ENCODE results near the gene ARL4D. TPM values are rescaled to one million over a fixed set of nuclear protein-coding genes. Genes with fewer than 3 reads are reported as not detected.

Gene ARL4D, protein sequence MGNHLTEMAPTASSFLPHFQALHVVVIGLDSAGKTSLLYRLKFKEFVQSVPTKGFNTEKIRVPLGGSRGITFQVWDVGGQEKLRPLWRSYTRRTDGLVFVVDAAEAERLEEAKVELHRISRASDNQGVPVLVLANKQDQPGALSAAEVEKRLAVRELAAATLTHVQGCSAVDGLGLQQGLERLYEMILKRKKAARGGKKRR
- 20.3 and 43.0 TPM in 2 replicates for total RNA-seq (2014; rRNA removed; shearing (Covaris generic))

DNA sequence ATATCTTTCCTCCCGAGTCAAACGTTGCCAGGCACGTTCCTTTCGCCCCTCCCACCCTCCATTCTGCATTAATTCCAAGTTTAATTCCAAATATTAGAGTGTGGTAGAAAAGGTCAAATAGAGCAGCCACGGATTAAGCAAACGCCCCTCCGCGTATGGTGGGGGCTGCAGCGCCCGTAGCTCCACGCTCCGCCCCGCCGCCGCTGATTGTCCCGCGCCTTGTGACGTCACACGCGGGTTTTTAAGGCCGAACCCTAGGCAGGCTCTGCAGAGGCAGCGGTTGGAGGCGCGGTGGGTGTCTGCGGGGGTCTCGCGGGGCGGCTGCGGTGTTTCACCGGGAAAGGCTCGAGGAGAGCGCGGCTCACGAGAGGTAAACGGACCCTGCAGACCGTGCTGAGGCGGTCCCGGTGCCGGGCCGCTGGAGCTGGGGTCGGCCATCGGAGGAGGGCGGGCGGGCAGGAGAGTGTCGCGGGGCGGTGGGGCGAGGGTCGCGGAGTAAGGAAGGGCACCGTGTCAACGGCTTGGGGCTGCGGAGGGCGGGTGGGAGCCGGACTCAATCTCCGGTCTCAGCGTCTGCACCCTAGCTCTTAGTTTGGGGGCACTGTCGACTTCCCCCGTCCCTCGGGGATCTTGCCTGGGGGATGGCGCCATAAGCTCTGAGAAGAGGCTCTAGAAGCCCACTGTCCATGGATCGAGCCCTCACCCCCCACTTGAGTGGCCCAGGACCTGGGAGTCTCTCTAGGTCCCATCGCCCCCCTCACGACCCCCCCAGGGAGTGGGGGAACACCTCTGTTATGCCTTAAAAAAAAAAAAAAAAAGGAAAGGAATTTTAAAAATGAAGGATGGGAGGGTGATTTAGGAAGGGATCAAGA is at the start of gene ARL4D:
Gene ARL4D (plus strand): TSS at position 270 of the 872 bp plus-strand sequence. CDS start 740 bp downstream, outside the sequence.
- peaks cover 2% of the 10 kb centered on the region for H3K36me3 ChIP-seq (replicated peaks; ENCODE audit: control insufficient read depth, insufficient read depth, low read length)
- H3K27me3 ChIP-seq (ENCODE audit: control insufficient read depth, insufficient read depth, low read length) = no peaks in the 10 kb centered on the region; the same call in 1 of the 2 replicates
- H3K4me3 ChIP-seq (ENCODE audit: insufficient read depth, low read depth, low read length) = peak within 1 kb of the TSS; percentile 76
- DNase-seq = peak; percentile 94

DNA sequence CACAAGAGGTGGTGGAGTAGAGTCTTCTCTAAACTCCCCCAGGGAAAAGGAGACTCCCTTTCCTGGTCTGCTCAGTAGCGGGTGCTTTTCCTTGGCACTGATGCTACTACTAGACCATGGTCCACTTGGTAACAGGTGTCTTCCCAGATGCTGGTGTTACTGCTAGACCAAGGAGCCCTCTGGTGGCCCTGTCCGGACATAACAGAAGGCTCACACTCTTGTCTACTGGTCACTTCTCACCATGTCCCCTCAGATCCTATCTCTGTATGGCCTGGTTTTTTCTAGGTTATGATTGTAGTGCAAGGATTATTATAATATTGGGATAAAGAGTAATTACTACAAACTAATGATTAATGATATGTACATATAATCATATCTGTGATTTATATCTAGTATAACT is 49.7 kb upstream of the ARL4D start:
- DNase-seq = no peak
- no peaks in the 10 kb centered on the region for H3K36me3 ChIP-seq (replicated peaks; ENCODE audit: control insufficient read depth, insufficient read depth, low read length)
- no peaks in the 10 kb centered on the region for H3K27me3 ChIP-seq (ENCODE audit: control insufficient read depth, insufficient read depth, low read length)
- H3K4me3 ChIP-seq (ENCODE audit: insufficient read depth, low read depth, low read length) = no peak overlapping the region

DNA sequence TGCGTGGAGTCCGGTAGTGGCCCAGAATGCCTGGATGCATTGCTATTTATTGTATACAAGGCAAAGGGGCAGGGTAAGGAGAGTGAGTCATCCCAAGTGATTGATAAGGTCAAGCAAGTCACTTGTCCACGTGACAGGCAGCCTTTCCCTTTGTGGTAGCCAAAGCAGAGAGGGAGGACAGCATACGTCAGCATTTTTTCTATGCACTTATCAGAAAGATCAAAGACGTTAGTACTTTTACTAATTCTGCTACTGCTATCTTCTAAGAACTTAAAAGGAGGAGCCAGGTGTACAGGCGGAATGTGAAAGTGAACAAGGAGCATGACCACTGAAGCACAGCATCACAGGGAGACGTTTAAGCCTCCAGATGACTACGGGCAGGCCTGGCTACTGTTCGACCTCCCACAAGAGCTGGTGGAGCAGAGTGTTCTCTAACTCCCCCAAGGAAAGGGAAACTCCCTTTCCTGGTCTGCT is 47.9 kb upstream of the ARL4D start:
- Histone ChIP-seq H3K36me3 (replicated peaks; ENCODE audit: control insufficient read depth, insufficient read depth, low read length) (no peaks in the 10 kb centered on the region), H3K27me3 (ENCODE audit: control insufficient read depth, insufficient read depth, low read length) (no peaks in the 10 kb centered on the region), H3K4me3 (ENCODE audit: insufficient read depth, low read depth, low read length) (no peak overlapping the region)
- no peak for DNase-seq

DNA sequence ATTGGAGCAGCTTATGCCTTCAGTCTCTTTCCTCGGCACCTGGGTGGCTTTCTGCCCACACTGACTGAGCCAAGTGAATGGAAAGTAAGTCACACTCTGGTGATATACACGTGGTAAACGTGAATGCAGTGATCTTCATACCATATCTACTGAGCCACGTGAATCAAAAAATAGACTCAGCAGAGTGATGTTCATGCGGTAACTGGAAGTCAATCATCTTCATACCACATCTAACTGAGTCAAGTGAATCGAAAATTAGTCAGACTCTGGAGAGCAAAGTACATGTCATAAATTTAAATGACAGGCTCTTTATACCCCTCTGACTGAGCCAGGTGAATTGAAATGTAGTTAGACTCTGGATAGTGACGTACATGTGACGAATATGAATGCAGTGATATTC is 47.1 kb upstream of the ARL4D start:
- no peaks in the 10 kb centered on the region for H3K27me3 ChIP-seq (ENCODE audit: control insufficient read depth, insufficient read depth, low read length)
- no peaks in the 10 kb centered on the region for H3K36me3 ChIP-seq (replicated peaks; ENCODE audit: control insufficient read depth, insufficient read depth, low read length)
- DNase-seq = no peak
- H3K4me3 ChIP-seq (ENCODE audit: insufficient read depth, low read depth, low read length) = no peak overlapping the region

DNA sequence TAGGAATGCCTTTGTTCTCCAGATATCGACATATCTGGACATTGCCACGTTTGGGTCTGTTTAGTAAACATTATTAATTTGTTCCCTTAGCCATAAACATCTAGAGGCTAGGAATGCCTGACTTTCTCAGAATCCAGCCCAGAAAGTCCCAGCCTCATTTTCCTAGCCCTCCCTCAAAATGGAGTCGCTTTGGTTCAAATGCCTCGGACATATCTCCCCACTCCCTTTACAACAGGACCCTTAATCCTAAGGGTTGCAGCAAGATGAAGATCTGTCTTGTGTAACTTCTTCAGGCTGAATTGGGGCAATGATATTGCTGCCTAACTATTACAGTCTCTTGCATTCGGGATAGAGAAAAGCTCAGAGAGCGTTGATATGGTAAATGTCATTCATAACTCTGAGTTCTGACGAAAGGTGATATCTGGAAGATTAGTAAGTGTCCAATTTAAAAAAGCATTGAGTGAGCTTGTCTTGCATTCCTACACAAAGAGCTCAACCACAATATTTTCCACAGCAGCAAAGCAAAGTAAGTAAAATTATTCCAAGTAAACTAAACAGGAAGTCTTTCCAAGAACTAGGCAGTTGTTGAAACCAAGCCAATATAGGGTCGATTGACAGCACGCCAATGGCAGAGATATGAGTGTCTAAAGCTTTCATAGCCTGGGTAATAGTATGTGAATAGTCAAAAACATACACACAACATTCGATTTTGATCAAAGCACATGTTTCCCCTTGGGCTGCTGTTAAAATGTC is 46.0 kb upstream of the ARL4D start:
- Histone ChIP-seq H3K27me3 (ENCODE audit: control insufficient read depth, insufficient read depth, low read length) (no peaks in the 10 kb centered on the region; the same call in 1 of the 2 replicates), H3K4me3 (ENCODE audit: insufficient read depth, low read depth, low read length) (no peak overlapping the region)
- no peak for DNase-seq

DNA sequence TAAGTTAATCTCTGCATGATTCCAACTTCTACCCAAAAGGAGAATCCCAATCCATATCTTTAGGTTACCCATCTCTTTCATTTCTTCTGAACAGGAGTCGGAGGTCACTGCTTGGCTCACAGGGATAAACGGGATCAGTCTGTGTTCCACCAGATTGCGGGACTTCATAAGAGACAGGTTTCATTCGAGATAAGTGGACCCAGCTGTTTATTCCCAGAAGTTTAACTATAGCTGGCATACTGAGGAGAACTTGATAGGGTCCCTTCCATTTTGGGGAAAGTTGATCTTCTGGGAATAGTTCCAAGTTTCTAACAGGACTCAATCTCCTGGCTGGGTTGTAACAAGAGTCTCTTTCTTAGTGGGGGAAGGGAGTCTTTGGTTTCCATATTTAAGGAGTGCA is 45.4 kb upstream of the ARL4D start:
- Histone ChIP-seq H3K36me3 (replicated peaks; ENCODE audit: control insufficient read depth, insufficient read depth, low read length) (no peaks in the 10 kb centered on the region), H3K4me3 (ENCODE audit: insufficient read depth, low read depth, low read length) (no peak overlapping the region), H3K27me3 (ENCODE audit: control insufficient read depth, insufficient read depth, low read length) (no peaks in the 10 kb centered on the region; the same call in 1 of the 2 replicates)
- DNase-seq = no peak

More for the DNA sequence above, 46.0 kb upstream of the ARL4D start:
- H3K36me3 ChIP-seq (replicated peaks; ENCODE audit: control insufficient read depth, insufficient read depth, low read length) = no peaks in the 10 kb centered on the region

DNA sequence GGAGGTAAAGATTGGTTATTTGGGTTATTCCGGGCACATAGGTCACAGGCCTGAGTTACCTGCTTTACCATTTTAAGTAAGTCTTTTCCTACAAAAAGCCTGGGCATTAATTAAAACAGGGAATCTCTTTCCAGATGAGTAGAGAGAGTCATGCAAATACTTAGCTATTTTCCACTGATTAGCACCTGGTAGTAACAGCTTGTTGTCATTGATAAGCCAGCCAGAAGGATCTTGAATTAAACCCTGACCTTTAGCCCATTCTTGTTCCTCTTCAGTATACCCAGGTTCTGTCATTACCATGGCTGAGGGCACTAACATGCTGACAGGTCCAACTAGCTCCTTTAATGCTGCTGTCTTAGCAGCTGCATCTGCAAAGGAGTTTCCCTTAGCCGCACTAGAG is 44.4 kb upstream of the ARL4D start:
- Histone ChIP-seq H3K27me3 (ENCODE audit: control insufficient read depth, insufficient read depth, low read length) (peaks cover 1% of the 10 kb centered on the region; the same call in 1 of the 2 replicates), H3K4me3 (ENCODE audit: insufficient read depth, low read depth, low read length) (no peak overlapping the region), H3K36me3 (replicated peaks; ENCODE audit: control insufficient read depth, insufficient read depth, low read length) (no peaks in the 10 kb centered on the region)
- no peak for DNase-seq

DNA sequence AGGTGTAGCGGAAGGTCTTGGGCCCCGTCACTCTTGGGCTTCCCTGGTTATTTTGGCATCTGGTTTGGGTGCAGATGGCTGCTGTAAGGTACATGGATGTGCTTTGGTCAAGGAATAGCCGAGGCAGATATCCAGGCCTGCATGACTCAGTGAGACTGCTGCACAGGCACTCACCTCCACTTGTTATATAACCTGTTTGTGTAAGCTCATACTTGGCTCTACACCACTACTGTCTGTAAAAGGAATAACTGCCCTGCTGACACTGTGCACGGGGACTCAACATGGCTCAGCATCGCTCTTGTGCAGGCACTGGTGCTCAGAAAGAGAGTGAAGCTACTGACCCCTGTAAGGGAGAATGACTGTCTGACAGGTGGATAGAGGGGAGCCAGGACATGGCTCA is 42.3 kb upstream of the ARL4D start:
- DNase-seq = no peak
- H3K36me3 ChIP-seq (replicated peaks; ENCODE audit: control insufficient read depth, insufficient read depth, low read length) = no peaks in the 10 kb centered on the region
- no peak overlapping the region for H3K4me3 ChIP-seq (ENCODE audit: insufficient read depth, low read depth, low read length)
- peaks cover 1% of the 10 kb centered on the region; the same call in 1 of the 2 replicates for H3K27me3 ChIP-seq (ENCODE audit: control insufficient read depth, insufficient read depth, low read length)

DNA sequence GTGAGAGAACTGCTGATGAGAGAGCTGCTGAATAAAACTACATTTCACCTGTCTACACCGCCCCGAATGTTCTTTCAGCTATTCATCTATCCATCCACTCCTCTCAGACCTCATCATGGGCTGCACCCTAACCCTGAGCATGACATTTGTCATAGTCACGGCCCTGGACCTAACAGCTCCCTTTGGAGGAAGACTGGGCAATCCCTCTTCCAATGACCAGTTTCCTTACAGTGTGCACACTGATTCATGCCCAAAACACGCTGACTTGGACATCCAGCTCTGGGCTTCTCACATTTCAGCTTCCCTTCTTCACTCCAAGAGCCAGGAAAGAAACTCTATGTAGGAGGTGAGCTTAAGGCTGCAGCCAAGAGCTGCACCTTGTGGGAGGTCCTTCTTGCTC is 41.8 kb upstream of the ARL4D start:
- H3K27me3 ChIP-seq (ENCODE audit: control insufficient read depth, insufficient read depth, low read length) = peaks cover 1% of the 10 kb centered on the region; the same call in 1 of the 2 replicates
- H3K36me3 ChIP-seq (replicated peaks; ENCODE audit: control insufficient read depth, insufficient read depth, low read length) = no peaks in the 10 kb centered on the region
- no peak for DNase-seq
- no peak overlapping the region for H3K4me3 ChIP-seq (ENCODE audit: insufficient read depth, low read depth, low read length)

DNA sequence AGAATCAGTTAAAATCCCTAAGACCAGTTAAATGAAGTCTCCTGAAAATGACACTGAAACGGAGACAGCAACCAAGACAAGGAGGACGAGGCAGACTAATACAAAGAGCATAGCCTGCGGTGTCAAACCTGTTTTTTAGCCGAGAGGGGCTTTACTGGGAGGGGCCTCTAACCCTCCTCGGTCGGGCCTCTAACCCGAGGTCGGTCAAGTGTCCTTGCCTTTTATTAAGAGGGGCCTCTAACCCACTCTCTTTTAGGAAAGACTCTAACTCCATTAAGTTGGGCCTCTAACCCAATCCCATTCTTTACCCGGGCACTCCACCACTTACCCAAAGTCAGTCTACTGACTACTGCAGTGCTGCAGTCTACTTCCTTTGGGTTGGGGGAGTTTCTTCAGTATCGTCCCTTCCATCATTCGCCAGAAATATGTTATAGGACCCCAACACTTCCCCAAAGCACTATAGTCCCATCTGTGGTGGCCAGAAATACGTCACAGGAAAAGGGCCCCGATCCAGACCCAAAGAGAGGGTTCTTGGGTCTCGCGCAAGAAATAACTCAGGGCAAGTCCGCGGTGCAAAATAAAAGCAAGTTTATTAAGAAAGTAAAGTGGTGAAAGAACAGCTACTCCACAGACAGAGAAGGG is 39.2 kb upstream of the ARL4D start:
- no peak for DNase-seq
- Histone ChIP-seq H3K27me3 (ENCODE audit: control insufficient read depth, insufficient read depth, low read length) (peaks cover 1% of the 10 kb centered on the region; the same call in 1 of the 2 replicates), H3K36me3 (replicated peaks; ENCODE audit: control insufficient read depth, insufficient read depth, low read length) (no peaks in the 10 kb centered on the region), H3K4me3 (ENCODE audit: insufficient read depth, low read depth, low read length) (peak overlapping the region; percentile 54)

DNA sequence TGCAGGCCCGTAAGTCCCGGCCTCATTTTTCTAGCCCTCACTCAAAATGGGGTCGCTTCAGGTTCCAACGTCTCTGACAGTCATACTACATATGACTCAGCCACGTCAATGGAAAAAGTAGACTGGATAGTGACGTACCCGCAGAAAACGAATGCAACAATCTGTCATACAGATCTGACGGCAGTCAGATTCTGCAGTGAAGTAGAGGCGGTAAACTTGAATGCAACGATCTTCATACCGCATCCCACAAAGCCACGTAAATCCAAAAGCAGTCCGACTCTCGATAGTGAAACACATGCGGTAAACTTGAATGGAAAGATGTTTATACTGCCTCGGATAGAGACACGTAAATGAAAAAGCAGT is 38.4 kb upstream of the ARL4D start:
- H3K4me3 ChIP-seq (ENCODE audit: insufficient read depth, low read depth, low read length) = peak overlapping the region; percentile 54
- no peaks in the 10 kb centered on the region for H3K36me3 ChIP-seq (replicated peaks; ENCODE audit: control insufficient read depth, insufficient read depth, low read length)
- peaks cover 1% of the 10 kb centered on the region; the same call in 1 of the 2 replicates for H3K27me3 ChIP-seq (ENCODE audit: control insufficient read depth, insufficient read depth, low read length)
- DNase-seq = peak; percentile 22

DNA sequence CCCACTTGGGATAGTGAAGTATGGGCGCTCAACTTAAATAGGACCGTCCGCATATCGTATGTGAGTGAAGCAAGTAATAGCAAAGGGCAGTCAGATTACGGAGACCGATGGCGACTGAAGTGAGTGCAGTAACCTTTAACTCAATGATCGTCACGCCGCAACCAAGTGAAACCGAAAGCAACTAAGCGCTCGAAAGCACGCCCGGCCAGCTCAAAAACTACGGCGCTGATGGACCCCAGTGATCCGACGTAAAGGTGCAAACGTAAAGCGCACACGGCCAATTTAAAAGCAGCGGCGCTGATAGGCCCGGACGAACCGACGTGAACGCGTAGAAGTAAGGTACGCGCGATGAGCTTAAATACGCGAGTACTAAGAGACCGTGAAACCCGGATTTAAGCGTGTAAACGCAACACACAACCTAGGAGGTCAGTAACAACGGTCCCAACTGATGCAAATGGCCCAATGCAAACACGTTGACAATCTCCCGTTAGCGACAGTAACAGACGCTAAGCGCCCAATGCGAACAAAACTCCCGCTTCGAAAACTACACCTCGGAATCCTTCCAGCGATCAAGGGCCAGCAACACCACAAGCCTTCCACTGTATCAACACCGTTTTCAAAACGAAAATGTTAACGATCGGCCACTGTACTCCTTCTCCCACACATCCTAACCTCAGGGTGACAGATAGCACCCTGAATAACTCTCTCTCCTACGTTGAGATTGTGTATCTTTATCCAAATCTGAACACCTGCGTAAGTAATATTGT is 37.9 kb upstream of the ARL4D start:
- Histone ChIP-seq H3K36me3 (replicated peaks; ENCODE audit: control insufficient read depth, insufficient read depth, low read length) (no peaks in the 10 kb centered on the region), H3K4me3 (ENCODE audit: insufficient read depth, low read depth, low read length) (peak overlapping the region; percentile 54), H3K27me3 (ENCODE audit: control insufficient read depth, insufficient read depth, low read length) (peaks cover 1% of the 10 kb centered on the region; the same call in 1 of the 2 replicates)
- peak; percentile 80 for DNase-seq

DNA sequence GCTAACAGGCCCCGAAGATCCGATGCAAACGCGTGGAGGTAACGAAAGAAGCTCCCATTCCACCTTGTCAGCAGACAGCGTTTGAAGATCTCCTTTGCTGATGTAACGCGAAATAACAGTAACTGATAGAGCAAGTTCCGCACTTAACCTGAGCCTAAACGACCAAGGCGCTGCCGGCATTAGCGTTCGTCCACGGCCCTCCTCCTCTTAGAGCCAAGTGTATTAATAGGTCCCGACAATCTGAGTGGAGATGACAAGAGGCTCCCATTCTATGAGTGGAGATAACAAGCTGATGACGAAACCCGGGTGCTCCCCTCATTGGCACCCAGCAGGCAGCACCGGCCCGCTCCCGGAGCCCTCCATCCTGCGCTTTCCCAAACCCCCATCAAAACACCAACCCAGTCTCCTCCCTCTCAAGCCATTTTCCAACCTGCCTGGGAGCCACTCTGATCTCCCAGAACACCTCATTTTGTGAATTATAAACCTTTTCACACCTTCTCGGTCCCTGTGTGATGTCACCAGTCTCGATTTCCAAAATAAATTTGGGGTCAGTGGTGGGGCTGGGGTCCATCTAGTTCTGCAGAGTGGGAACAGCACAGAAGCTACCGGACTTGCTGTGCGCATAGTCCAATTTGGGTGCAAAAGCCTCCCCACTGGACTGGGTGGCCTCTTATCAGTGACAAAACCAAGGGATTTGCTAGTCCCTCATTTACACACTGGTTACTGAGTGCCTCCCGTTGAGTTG is 35.4 kb upstream of the ARL4D start:
- DNase-seq = peak; percentile 20
- H3K4me3 ChIP-seq (ENCODE audit: insufficient read depth, low read depth, low read length) = no peak overlapping the region
- peaks cover 1% of the 10 kb centered on the region; the same call in 1 of the 2 replicates for H3K27me3 ChIP-seq (ENCODE audit: control insufficient read depth, insufficient read depth, low read length)
- H3K36me3 ChIP-seq (replicated peaks; ENCODE audit: control insufficient read depth, insufficient read depth, low read length) = no peaks in the 10 kb centered on the region

All from H7 (cell line).